ENCODE measurements around the gene DLX4.

DLX4 gene

DNA sequence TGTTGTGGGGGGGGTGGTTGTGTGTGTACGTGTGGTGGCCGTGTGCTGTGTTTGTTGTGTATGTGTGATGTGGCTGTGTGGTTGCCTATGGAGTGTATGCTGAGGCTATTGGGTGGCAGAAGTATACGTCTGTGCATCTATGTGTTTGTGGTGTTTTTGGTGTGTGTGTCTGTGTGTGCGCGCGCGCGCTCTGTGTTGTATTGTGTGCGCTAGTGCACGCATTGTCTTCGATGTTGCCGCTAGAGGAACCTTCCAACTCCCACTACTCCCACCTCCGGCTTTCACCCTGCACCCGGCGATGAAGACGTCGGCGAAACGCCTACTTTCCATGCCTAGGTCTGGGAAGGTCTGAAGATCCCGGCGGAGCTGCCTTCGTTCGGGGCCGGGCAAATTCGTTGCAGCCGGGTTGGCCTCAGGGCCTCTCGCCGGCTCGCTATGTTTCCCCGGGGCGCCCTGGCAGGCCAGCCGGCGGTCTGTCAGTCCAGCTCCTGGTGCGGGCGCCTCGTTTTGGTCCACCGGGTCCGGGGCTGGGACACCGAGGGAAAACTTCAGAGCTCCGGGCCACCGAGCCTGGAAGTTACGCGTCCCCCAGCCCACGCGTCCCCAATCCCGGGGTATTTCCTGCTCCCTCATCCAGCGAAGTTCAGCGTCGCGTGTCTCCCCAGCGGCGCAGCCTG lies 5.2 kb upstream of the DLX4 start:
- Histone ChIP-seq H3K4me1 (ENCODE audit: control insufficient read depth, insufficient read depth, low read length) (peaks cover 3% of the 10 kb centered on the region), H3K4me3 (ENCODE audit: low read length) (no peak overlapping the region), H3K9ac (ENCODE audit: low read length) (no peak overlapping the region), H3K36me3 (ENCODE audit: control insufficient read depth, insufficient read depth, low read length, severe bottlenecking) (no peaks in the 10 kb centered on the region), H3K9me3 (ENCODE audit: control insufficient read depth, low read length) (peaks cover 3% of the 10 kb centered on the region), H3K27me3 (replicated peaks; ENCODE audit: control insufficient read depth, insufficient read depth, low read length) (peaks cover 57% of the 10 kb centered on the region)
- no peak for DNase-seq (ENCODE audit: low read depth)

DNA sequence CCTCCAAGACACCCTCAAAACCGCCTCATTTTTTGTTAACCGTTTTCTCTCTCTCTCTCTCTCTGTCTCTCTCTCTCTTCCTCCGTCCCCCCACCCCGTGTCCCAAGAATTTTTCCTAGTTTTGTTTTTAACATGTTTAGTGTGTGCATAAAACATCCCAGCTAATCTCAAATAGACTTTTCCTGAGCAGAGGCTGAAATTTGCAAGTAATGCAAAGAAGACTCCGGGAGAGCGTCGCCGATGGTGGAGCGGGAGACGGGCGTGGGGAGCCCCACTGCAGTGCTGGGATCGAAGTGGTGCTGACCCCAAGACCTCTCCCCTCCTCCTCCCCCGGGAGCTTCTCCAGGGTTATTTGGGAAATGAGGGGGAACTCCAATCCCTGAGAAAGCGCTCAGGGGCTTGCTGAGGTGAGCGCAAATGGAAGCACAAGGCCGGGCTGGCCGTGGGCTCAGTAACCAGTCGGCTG lies 4.7 kb upstream of the DLX4 start:
- no peak overlapping the region for H3K9ac ChIP-seq (ENCODE audit: low read length)
- H3K36me3 ChIP-seq (ENCODE audit: control insufficient read depth, insufficient read depth, low read length, severe bottlenecking): no peaks in the 10 kb centered on the region
- H3K27me3 ChIP-seq (replicated peaks; ENCODE audit: control insufficient read depth, insufficient read depth, low read length): peaks cover 59% of the 10 kb centered on the region
- peaks cover 3% of the 10 kb centered on the region for H3K9me3 ChIP-seq (ENCODE audit: control insufficient read depth, low read length)
- no peak for DNase-seq (ENCODE audit: low read depth)
- H3K4me1 ChIP-seq (ENCODE audit: control insufficient read depth, insufficient read depth, low read length): peaks cover 3% of the 10 kb centered on the region
- H3K4me3 ChIP-seq (ENCODE audit: low read length): no peak overlapping the region

DNA sequence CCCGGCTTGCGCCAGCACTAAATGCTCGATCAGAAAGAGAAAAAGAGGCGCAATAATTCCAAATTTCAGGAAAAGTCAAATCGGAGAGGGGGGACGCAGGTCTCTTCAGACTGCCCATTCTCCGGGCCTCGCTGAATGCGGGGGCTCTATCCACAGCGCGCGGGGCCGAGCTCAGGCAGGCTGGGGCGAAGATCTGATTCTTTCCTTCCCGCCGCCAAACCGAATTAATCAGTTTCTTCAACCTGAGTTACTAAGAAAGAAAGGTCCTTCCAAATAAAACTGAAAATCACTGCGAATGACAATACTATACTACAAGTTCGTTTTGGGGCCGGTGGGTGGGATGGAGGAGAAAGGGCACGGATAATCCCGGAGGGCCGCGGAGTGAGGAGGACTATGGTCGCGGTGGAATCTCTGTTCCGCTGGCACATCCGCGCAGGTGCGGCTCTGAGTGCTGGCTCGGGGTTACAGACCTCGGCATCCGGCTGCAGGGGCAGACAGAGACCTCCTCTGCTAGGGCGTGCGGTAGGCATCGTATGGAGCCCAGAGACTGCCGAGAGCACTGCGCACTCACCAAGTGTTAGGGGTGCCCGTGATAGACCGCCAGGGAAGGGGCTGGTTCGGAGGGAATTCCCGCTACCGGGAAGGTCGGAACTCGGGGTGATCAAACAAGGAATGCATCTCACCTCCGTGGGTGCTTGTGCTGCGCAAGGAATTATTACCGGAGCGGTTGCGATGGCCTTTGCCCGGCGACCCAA lies 4.0 kb upstream of the DLX4 start:
- Histone ChIP-seq H3K36me3 (ENCODE audit: control insufficient read depth, insufficient read depth, low read length, severe bottlenecking) (no peaks in the 10 kb centered on the region), H3K4me3 (ENCODE audit: low read length) (no peak overlapping the region), H3K9ac (ENCODE audit: low read length) (no peak overlapping the region), H3K27me3 (replicated peaks; ENCODE audit: control insufficient read depth, insufficient read depth, low read length) (peaks cover 62% of the 10 kb centered on the region), H3K9me3 (ENCODE audit: control insufficient read depth, low read length) (peaks cover 3% of the 10 kb centered on the region), H3K4me1 (ENCODE audit: control insufficient read depth, insufficient read depth, low read length) (peaks cover 3% of the 10 kb centered on the region)
- no peak for DNase-seq (ENCODE audit: low read depth)

DNA sequence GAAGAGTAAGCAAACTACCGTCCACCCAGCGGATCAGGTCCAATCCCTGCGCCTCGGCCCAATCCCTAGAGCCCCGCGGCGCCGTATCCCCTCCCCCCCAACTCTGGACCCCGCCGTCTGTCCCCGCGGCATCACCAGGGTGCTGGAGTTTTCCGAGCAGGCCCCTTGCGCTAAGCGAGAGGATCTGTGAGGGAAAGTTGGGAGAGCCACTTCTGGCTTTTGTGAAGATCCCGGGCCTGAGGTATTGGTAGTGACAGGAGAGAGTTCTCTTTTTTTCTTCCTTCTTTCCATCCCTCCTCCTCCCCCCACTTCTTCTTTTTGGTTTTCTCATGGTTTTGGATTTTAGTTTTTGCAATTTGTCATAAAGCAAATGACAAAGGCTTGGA lies 3.5 kb upstream of the DLX4 start:
- Histone ChIP-seq H3K4me3 (ENCODE audit: low read length) (no peak overlapping the region), H3K4me1 (ENCODE audit: control insufficient read depth, insufficient read depth, low read length) (peaks cover 3% of the 10 kb centered on the region), H3K9me3 (ENCODE audit: control insufficient read depth, low read length) (peaks cover 3% of the 10 kb centered on the region), H3K27me3 (replicated peaks; ENCODE audit: control insufficient read depth, insufficient read depth, low read length) (peaks cover 68% of the 10 kb centered on the region), H3K36me3 (ENCODE audit: control insufficient read depth, insufficient read depth, low read length, severe bottlenecking) (no peaks in the 10 kb centered on the region), H3K9ac (ENCODE audit: low read length) (no peak overlapping the region)
- DNase-seq (ENCODE audit: low read depth): no peak

DNA sequence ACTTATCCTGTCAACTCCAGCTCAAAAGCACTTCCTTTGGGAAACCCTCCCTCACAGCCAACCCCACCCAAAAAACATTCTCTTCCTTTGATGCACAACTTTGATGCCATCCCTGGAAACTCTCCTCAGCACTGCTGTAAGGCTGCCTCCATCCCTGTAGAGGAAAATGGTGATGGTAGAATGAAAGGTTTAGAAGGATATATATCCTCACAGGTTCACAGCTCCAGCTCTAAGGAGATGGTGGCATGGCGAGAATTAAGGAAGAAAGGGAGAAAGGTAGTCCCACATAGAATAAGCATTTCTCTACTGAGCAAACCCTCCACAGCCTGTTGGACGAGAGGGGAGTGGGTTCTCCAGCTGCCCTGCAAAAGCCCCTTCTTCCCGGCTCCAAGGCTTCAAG lies 2.2 kb upstream of the DLX4 start:
- peaks cover 3% of the 10 kb centered on the region for H3K9me3 ChIP-seq (ENCODE audit: control insufficient read depth, low read length)

DNA sequence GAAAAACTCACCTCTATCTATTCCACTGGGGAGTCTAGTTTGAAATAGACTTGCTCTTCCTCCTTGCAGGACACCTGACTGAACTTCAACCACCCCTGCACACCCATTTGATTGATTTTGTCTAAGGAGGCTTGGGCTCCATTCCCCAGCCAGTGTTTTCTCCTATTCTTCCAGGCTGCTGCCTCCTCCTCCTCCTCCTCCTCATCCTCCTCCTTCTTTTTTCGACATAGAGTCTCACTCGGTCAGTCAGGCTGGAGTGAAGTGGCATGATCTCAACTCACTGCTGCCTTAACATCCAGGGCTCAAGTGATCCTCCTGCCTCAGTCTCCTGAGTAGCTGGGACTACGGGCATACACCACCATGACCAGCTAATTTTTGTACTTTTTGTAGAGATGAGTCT lies 1.8 kb upstream of the DLX4 start:
- no peak overlapping the region for H3K4me3 ChIP-seq (ENCODE audit: low read length)
- peaks cover 9% of the 10 kb centered on the region for H3K4me1 ChIP-seq (ENCODE audit: control insufficient read depth, insufficient read depth, low read length)
- H3K9me3 ChIP-seq (ENCODE audit: control insufficient read depth, low read length): peaks cover 3% of the 10 kb centered on the region
- no peak overlapping the region for H3K9ac ChIP-seq (ENCODE audit: low read length)
- no peak for DNase-seq (ENCODE audit: low read depth)
- H3K36me3 ChIP-seq (ENCODE audit: control insufficient read depth, insufficient read depth, low read length, severe bottlenecking): no peaks in the 10 kb centered on the region
- peaks cover 81% of the 10 kb centered on the region for H3K27me3 ChIP-seq (replicated peaks; ENCODE audit: control insufficient read depth, insufficient read depth, low read length)

More for the DNA sequence above, 2.2 kb upstream of the DLX4 start:
- no peak overlapping the region for H3K4me3 ChIP-seq (ENCODE audit: low read length)
- peaks cover 78% of the 10 kb centered on the region for H3K27me3 ChIP-seq (replicated peaks; ENCODE audit: control insufficient read depth, insufficient read depth, low read length)
- H3K4me1 ChIP-seq (ENCODE audit: control insufficient read depth, insufficient read depth, low read length): peaks cover 7% of the 10 kb centered on the region
- H3K36me3 ChIP-seq (ENCODE audit: control insufficient read depth, insufficient read depth, low read length, severe bottlenecking): no peaks in the 10 kb centered on the region
- H3K9ac ChIP-seq (ENCODE audit: low read length): no peak overlapping the region
- no peak for DNase-seq (ENCODE audit: low read depth)

DNA sequence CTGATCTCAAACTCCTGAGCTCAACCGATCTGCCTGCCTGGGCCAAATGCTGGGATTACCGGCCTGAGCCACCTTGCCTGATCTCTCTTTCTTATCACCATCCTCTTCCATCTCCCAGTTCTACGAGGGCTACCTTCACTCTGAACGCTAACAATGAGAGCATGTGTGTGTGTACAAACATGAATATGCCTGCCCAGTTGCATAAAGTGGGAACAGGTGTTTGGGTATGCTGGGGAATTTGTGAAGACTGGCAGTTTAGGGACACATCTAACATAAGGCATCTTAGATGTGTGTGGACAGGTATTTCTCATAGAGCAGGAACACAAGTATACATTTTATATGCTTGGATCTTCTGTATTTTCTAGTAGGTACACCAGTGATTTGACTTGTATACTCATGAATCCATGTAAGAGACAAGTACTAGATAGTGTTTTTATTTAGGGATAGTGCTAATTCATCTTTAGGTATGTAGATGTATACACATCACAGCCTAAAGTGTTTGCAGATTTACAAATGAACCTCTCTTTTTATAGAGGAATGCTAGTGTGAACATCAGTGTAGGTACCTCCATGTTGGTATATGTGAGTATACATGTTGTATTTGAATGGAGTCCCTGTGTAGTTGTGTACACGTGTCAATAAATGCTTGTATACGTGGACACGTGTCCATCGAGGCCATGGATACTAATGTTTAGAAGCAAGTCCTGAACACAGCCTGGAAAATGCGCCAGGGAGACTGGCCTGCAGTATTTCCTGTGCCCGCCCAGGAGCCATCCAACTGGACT lies 1.2 kb upstream of the DLX4 start:
- no peaks in the 10 kb centered on the region for H3K36me3 ChIP-seq (ENCODE audit: control insufficient read depth, insufficient read depth, low read length, severe bottlenecking)
- H3K27me3 ChIP-seq (replicated peaks; ENCODE audit: control insufficient read depth, insufficient read depth, low read length): peaks cover 81% of the 10 kb centered on the region
- peaks cover 3% of the 10 kb centered on the region for H3K9me3 ChIP-seq (ENCODE audit: control insufficient read depth, low read length)
- H3K4me1 ChIP-seq (ENCODE audit: control insufficient read depth, insufficient read depth, low read length): peaks cover 12% of the 10 kb centered on the region
- peak overlapping the region; percentile 77 for H3K4me3 ChIP-seq (ENCODE audit: low read length)
- no peak for DNase-seq (ENCODE audit: low read depth)
- no peak overlapping the region for H3K9ac ChIP-seq (ENCODE audit: low read length)

DNA sequence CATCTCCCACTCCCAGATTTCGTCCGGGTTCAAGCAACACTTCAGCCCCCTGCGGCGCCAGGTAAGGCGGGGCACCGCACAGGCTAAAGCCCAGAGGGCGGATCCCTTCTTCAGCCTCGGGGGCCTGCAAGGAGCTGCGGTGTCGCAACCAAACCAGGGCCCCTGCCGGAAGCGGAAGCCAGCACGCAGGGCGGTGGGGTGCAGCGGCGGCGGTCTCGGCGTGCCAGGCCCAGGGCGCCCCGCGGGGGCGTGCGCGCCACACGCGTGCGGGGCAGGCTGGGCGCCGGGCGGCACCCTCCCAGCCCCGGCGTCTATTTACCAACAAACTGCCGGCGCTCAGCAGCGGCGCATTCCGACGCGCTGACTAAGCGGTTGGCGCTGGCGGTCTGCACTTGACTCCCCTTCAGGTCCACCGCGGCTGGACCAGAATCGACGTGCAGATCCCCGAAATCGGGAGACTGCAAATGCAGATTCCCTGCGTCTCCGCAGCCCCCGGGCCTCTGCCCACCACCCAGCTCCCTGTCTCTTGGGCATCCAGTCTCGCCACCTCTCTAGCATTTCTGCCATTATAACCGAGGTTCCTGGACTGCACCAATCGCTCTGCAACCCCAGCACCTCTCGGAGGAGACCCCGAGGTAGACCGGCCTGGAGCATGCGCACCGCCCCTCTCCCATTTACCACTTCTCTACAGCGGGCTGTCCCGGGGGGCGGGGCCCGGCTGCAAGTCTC lies 421 bp upstream of the DLX4 start:
- Histone ChIP-seq H3K4me3 (ENCODE audit: low read length) (peak overlapping the region; percentile 77), H3K9me3 (ENCODE audit: control insufficient read depth, low read length) (peaks cover 3% of the 10 kb centered on the region), H3K27me3 (replicated peaks; ENCODE audit: control insufficient read depth, insufficient read depth, low read length) (peaks cover 81% of the 10 kb centered on the region), H3K9ac (ENCODE audit: low read length) (no peak overlapping the region), H3K36me3 (ENCODE audit: control insufficient read depth, insufficient read depth, low read length, severe bottlenecking) (no peaks in the 10 kb centered on the region), H3K4me1 (ENCODE audit: control insufficient read depth, insufficient read depth, low read length) (peaks cover 12% of the 10 kb centered on the region)
- DNase-seq (ENCODE audit: low read depth): peak; percentile 88

DNA sequence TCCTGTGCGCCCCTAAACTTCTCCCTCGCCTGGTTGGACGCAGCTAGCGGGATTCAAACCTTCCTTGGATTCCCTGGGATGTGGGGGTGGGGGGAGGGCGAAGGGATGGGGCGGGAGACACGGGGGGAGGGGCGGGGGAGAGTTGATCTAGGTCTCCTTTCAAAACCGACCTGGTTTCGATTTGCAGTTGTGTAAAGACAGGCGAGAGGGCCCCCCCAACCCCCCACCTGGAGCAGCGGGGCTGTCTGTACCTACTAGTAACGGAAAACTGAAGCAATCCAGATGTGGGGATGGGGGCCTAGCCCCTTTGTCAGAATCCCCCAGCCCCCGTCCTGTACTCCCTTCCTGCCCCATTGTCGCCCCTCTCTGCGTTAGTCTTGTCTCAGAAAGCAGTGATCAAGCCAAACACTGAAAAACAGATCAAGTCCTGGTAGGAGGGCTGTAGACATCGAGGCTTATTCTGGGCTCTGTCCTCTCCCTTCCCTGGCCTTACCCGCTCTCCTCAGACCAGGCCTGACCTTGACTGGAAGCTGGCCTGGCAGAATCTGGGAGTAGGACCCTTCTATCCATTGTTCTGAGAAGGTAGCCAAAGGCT lies 902 bp downstream of the DLX4 start:
- peaks cover 3% of the 10 kb centered on the region for H3K9me3 ChIP-seq (ENCODE audit: control insufficient read depth, low read length)
- H3K4me1 ChIP-seq (ENCODE audit: control insufficient read depth, insufficient read depth, low read length): peaks cover 9% of the 10 kb centered on the region
- H3K4me3 ChIP-seq (ENCODE audit: low read length): no peak overlapping the region
- H3K36me3 ChIP-seq (ENCODE audit: control insufficient read depth, insufficient read depth, low read length, severe bottlenecking): no peaks in the 10 kb centered on the region
- no peak overlapping the region for H3K9ac ChIP-seq (ENCODE audit: low read length)
- DNase-seq (ENCODE audit: low read depth): no peak
- peaks cover 81% of the 10 kb centered on the region for H3K27me3 ChIP-seq (replicated peaks; ENCODE audit: control insufficient read depth, insufficient read depth, low read length)

DNA sequence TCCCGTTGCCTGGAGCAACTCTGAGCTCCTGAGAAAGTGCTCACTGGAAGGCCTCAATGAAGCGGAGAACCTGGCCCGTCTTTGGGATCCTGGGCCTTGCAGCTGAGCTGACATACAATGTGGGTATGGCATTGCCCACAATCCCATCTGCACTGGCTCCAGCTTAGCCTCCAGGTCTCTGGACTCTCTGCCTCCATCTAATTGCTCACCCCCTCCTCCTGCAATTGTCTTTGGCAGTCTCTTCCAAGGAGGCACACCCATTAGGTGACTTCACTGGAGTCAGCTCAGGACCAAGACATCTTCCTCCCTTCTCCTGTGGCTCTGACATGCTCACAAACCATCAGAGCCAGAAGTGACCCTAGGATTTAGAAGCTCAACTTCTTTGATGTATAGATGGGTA lies 1.5 kb downstream of the DLX4 start:
- Histone ChIP-seq H3K4me3 (ENCODE audit: low read length) (no peak overlapping the region), H3K9ac (ENCODE audit: low read length) (no peak overlapping the region), H3K9me3 (ENCODE audit: control insufficient read depth, low read length) (peaks cover 3% of the 10 kb centered on the region), H3K4me1 (ENCODE audit: control insufficient read depth, insufficient read depth, low read length) (peaks cover 9% of the 10 kb centered on the region), H3K27me3 (replicated peaks; ENCODE audit: control insufficient read depth, insufficient read depth, low read length) (peaks cover 76% of the 10 kb centered on the region), H3K36me3 (ENCODE audit: control insufficient read depth, insufficient read depth, low read length, severe bottlenecking) (no peaks in the 10 kb centered on the region)
- no peak for DNase-seq (ENCODE audit: low read depth)
